Body of pancreas (tissue), 4 donors: ENCODE results near the gene TBCK.

Experiments used
- POLR2A ChIP-seq, 3 donors: fragments of 450-650 bp; IDR thresholded peaks; one replicate each; pipeline ENCODE4 v1.6.1; 2016; ENCODE audit warnings: antibody characterized with exemption in 3 of 3, mild to moderate bottlenecking in 2 of 3
- TF ChIP-seq, protein P1 (sequence below), 7 experiments: fragments of 450-650 bp in 4 of 7; fragments of 200-600 bp in 3 of 7; sonication (generic) in 3 of 7; IDR thresholded peaks; one replicate each; pipeline ENCODE4 v1.5.1; 2016 to 2019; ENCODE audit warnings: antibody characterized with exemption in 7 of 7

DNA sequence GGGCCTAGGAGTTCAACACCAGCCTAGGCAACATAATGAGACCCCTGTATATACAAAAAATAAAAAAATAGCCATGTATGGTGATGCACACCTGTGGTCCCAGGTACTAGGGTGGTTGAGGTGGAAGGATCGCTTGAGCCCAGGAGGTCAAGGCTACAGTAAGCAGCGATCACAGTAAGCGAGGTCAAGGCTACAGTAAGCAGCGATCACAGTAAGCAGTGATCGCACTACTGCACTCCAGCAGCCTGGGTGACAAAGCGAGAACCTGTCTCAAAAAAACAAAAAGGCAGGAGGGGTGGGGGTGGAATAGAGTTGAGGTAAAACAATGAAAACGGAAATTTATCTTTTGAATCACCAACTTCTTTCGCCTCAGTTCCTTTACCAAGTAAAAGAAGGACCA lies 29.4 kb downstream of the TBCK start:
- TF ChIP-seq, protein P1, sequence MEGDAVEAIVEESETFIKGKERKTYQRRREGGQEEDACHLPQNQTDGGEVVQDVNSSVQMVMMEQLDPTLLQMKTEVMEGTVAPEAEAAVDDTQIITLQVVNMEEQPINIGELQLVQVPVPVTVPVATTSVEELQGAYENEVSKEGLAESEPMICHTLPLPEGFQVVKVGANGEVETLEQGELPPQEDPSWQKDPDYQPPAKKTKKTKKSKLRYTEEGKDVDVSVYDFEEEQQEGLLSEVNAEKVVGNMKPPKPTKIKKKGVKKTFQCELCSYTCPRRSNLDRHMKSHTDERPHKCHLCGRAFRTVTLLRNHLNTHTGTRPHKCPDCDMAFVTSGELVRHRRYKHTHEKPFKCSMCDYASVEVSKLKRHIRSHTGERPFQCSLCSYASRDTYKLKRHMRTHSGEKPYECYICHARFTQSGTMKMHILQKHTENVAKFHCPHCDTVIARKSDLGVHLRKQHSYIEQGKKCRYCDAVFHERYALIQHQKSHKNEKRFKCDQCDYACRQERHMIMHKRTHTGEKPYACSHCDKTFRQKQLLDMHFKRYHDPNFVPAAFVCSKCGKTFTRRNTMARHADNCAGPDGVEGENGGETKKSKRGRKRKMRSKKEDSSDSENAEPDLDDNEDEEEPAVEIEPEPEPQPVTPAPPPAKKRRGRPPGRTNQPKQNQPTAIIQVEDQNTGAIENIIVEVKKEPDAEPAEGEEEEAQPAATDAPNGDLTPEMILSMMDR (IDR thresholded peaks at IDR 0.05), result no peak
- TF ChIP-seq POLR2A (IDR thresholded peaks at IDR 0.05), result no peak
